ENCODE results near the gene INF2. TPM values are rescaled to one million over a fixed set of nuclear protein-coding genes. Genes with fewer than 3 reads are reported as not detected.

INF2 gene
- total and polyA plus RNA-seq, 2 experiments from 2014 or later, result 36.7 to 75.5 TPM

GRCh38 chr14:104731320-104732294 lies 42.2 kb downstream of the INF2 start:
- Histone ChIP-seq H4K20me1 (replicated peaks; ENCODE audit: insufficient read depth) (no peaks in the 10 kb centered on the region), H3K27me3 (ENCODE audit: insufficient read depth) (no peaks in the 10 kb centered on the region), H3K36me3 (ENCODE audit: insufficient read depth) (no peaks in the 10 kb centered on the region), H3K79me2 (replicated peaks; ENCODE audit: insufficient read depth) (no peaks in the 10 kb centered on the region), H3K4me1 (ENCODE audit: insufficient read depth) (no peaks in the 10 kb centered on the region), H3K4me2 (no peak overlapping the region), H3K27ac (ENCODE audit: low read depth) (no peak overlapping the region), H2AFZ (no peak overlapping the region), H3F3A (replicated peaks; ENCODE audit: low read depth) (no peaks in the 10 kb centered on the region; the same call in 1 of the 2 replicates), H3K9me2 (ENCODE audit: insufficient read depth) (no peaks in the 10 kb centered on the region), H3K4me3 (no peak overlapping the region)
- no peaks in the 10 kb centered on the region; the same call in 2 of the 3 replicates for H3K36me3 Mint-ChIP-seq (ENCODE audit: low read depth)
- peaks cover 4% of the 10 kb centered on the region; the same call in 2 of the 3 replicates for H3K9me3 Mint-ChIP-seq
- H3K4me1 Mint-ChIP-seq, result no peaks in the 10 kb centered on the region
- peaks cover 13% of the 10 kb centered on the region for H3K27me3 Mint-ChIP-seq (ENCODE audit: insufficient read depth, low read depth, poor library complexity)
- no peak overlapping the region for H3K4me3 Mint-ChIP-seq
- peak; percentile 84 for ATAC-seq
- DNase-seq (ENCODE audit: low spot score), result peak; percentile 87
- no peak overlapping the region for H3K27ac Mint-ChIP-seq
- no peak for TF ChIP-seq JUNB (IDR thresholded peaks at IDR 0.05; ENCODE audit: unreplicated experiment)
- TF ChIP-seq CREB1 (CRISPR knock-in tag; IDR thresholded peaks at IDR 0.05; ENCODE audit: low read depth), result no peak
- TF ChIP-seq ETS1 (IDR thresholded peaks at IDR 0.05), result no peak
- TF ChIP-seq CTCF (conservative IDR thresholded peaks at IDR 0.05; ENCODE audit: low read depth in 2 of 2), result peak; percentile 65

- Histone ChIP-seq H3K4me2 (no peak overlapping the region), H3F3A (replicated peaks; ENCODE audit: low read depth) (no peaks in the 10 kb centered on the region), H3K27ac (ENCODE audit: low read depth) (no peak overlapping the region), H2AFZ (no peak overlapping the region), H3K4me1 (ENCODE audit: insufficient read depth) (no peaks in the 10 kb centered on the region), H3K4me3 (no peak overlapping the region), H4K20me1 (replicated peaks; ENCODE audit: insufficient read depth) (no peaks in the 10 kb centered on the region), H3K27me3 (ENCODE audit: insufficient read depth) (no peaks in the 10 kb centered on the region), H3K36me3 (ENCODE audit: insufficient read depth) (no peaks in the 10 kb centered on the region), H3K9me2 (ENCODE audit: insufficient read depth) (no peaks in the 10 kb centered on the region), H3K79me2 (replicated peaks; ENCODE audit: insufficient read depth) (no peaks in the 10 kb centered on the region)
- no peak overlapping the region for H3K4me3 Mint-ChIP-seq
- peaks cover 11% of the 10 kb centered on the region for H3K27me3 Mint-ChIP-seq (ENCODE audit: insufficient read depth, low read depth, poor library complexity)
- H3K9me3 Mint-ChIP-seq, result peaks cover 4% of the 10 kb centered on the region; the same call in 2 of the 3 replicates
- DNase-seq (ENCODE audit: low spot score), result no peak
- no peak overlapping the region for H3K27ac Mint-ChIP-seq
- no peaks in the 10 kb centered on the region for H3K4me1 Mint-ChIP-seq
- ATAC-seq, result no peak
- no peaks in the 10 kb centered on the region; the same call in 2 of the 3 replicates for H3K36me3 Mint-ChIP-seq (ENCODE audit: low read depth)
- TF ChIP-seq NANOG (IDR thresholded peaks at IDR 0.05; ENCODE audit: borderline replicate concordance), result no peak
- no peak for TF ChIP-seq EZH2 (IDR thresholded peaks at IDR 0.05; ENCODE audit: low read depth, unreplicated experiment)
- no peak for TF ChIP-seq REST (IDR thresholded peaks at IDR 0.05; ENCODE audit: unreplicated experiment)
- no peak for TF ChIP-seq STAT1 (IDR thresholded peaks at IDR 0.05; ENCODE audit: unreplicated experiment)
- no peak for TF ChIP-seq JUNB (IDR thresholded peaks at IDR 0.05; ENCODE audit: unreplicated experiment)
- no peak for TF ChIP-seq POLR2AphosphoS5 (IDR thresholded peaks at IDR 0.05; ENCODE audit: low read depth)
Observed at GRCh38 chr14:104732355-104732804, 43.0 kb downstream of the INF2 start.
